ENCODE data around the gene SLC22A24. TPM values are rescaled to one million over a fixed set of nuclear protein-coding genes. Genes with fewer than 3 reads are reported as not detected.
"Not testable (repeated sequence)": the region's sequence is repeated elsewhere in the genome, so short reads cannot be mapped to it uniquely, and the experiment has no call there.

SLC22A24 gene, protein sequence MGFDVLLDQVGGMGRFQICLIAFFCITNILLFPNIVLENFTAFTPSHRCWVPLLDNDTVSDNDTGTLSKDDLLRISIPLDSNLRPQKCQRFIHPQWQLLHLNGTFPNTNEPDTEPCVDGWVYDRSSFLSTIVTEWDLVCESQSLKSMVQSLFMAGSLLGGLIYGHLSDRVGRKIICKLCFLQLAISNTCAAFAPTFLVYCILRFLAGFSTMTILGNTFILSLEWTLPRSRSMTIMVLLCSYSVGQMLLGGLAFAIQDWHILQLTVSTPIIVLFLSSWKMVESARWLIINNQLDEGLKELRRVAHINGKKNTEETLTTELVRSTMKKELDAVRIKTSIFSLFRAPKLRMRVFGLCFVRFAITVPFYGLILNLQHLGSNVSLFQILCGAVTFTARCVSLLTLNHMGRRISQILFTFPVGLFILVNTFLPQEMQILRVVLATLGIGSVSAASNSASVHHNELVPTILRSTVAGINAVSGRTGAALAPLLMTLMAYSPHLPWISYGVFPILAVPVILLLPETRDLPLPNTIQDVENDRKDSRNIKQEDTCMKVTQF
- not detected in 2 replicates for total RNA-seq (2014; rRNA removed; shearing (Covaris generic))
- polyA plus RNA-seq (2015; cell fraction: cytosol; rRNA removed) = not detected in 2 replicates
- not detected in 2 replicates for polyA plus RNA-seq (2015; cell fraction: nucleus; rRNA removed)

DNA sequence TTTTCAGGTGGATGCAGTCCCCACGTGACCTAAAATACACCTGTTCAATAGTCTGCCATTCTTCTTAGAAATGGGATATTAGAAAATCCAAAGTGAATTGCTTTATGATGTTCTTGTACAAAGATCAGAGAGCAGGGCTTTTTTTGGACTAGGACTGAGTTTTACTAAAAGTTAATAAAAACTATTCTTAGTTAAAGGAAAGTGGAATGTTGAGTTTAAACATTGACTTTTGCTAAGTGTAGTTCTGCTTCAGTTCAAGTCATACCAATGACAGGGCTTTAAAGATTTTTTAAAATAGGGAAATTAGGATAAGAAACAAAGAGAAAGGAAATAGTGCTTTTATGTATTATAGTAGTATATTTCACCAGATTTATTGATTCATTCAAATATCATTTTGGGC is at the start of gene SLC22A24:
Gene SLC22A24, minus strand, starts transcription at position 101 of the 400 bp plus-strand sequence. CDS start 442 bp downstream, outside the sequence.
- in situ Hi-C loops (cut with HindIII; ENCODE audit: low pct_unique_long_range_greater_than_20kb, low sequenced_read_pairs) = no loop called here
- no peak for DNase-seq (ENCODE audit: low read depth, low spot score)

DNA sequence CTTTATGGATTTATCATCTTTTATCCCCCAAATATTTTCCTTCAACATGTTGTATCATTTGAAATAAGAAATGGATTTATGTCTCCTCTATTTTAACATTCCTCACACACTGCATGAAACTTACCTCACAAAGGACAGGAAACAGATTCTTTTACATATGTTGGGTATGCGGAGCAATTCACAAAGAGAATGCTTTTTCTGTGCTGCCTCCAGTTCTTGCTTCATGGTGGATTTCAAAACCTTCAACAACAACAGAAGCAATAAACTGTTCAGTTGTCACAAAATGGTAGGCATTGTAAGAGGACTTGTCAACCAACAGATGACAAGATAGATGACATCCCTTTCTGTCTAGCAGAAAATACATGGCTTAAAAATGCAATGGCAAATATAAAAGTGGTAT is 36.5 kb upstream of the SLC22A24 start:
- DNase-seq (ENCODE audit: low read depth, low spot score) = no peak
- in situ Hi-C loops (cut with HindIII; ENCODE audit: low pct_unique_long_range_greater_than_20kb, low sequenced_read_pairs) = no loop called here

DNA sequence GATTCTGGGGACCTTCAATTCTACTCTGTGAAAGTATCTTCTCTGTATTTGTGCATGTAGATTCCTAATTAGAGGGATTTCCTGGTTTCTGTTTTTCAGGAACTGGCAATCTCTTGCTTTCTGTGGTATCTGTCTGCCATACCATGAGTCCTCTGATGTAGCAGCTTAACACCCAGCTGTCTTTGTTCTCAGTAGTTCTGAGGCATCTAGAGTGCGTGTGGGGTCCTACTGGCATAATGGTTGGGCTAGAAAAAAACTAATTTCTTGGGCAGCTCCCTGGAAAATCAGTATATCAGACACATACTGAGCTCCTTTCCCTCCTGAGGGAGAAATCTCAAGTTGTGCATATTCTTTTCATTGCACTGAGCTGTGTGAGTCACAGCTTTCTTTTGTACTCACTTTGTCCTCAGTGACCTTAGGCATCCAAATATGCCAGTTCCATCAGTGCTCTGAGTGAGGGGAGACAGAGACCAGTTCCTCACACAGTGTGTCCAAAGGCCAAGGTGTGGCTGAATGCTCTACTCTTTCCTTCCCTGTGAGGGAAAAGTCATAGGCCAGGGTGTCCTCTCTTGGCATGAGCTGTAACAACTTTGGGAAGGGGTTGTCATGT is 35.5 kb upstream of the SLC22A24 start:
- DNase-seq (ENCODE audit: low read depth, low spot score) = no peak
- in situ Hi-C loops (cut with HindIII; ENCODE audit: low pct_unique_long_range_greater_than_20kb, low sequenced_read_pairs) = no loop called here

DNA sequence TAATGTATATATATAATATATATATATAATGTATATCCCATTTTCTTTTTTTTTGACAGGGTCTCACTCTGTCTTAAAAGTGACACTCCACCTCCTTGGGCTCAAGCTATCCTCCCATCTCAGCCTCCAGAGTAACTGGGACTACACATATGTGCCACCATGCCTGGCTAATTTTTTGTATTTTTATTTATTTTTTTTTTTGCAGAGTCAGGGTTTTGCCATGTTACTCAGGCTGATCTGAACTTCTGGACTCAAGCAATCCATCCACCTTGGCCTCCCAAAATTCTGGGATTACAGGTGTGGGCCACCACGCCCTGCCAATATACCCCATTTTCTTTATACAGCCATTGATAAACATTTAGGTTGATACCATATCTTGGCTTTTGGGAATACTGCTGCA is 33.9 kb upstream of the SLC22A24 start:
- no peak for DNase-seq (ENCODE audit: low read depth, low spot score)
- in situ Hi-C loops (cut with HindIII; ENCODE audit: low pct_unique_long_range_greater_than_20kb, low sequenced_read_pairs) = no loop called here

DNA sequence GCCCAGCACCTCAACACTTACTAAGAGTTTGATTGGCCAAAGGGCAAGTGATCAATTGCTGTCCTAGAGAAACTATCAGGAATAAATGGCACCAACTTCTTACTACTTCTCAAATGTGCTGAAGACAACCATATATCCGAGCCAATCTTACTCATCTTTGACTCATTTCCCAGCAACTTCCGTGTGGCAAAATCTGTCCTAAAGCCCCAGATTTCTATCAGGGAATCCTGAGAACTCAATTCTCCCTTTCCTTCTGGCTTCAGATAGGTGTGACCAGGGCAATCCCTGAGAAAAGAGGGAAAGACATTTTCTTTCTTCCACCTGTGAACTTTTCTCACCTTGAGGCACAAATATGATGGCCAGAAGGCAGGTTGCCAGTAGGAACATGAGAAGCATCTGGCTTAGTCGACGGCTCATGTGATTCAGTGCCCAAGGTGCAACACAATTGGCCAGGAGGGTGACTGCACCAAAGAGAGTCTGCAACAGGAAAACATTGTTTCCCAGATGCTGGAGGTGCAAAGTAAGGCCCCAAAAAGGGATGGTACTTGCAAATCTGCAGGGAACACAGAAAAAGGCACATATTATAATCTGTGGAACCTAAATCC is 21.8 kb upstream of the SLC22A24 start:
- no peak for DNase-seq (ENCODE audit: low read depth, low spot score)

DNA sequence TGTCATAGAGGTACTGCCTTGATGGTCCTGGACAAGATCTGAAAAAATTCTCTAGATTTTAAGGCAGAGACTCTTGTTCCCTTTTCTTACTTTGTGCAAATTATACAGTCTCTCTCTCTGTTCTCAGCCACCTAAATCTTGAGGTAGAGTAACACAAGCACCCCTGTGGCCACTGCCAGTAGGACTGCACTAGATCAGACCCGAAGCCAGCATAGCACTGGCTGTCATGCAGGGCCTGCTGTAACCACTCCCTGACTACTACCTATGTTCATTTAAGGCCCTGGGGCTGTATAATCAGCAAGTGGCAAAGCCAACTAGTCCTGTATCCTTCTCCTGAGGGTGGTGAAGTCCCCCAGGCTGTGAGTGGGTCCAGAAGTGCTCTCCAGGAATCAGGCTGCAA is 11.8 kb upstream of the SLC22A24 start:
- in situ Hi-C loops (cut with HindIII; ENCODE audit: low pct_unique_long_range_greater_than_20kb, low sequenced_read_pairs) = no loop called here
- no peak for DNase-seq (ENCODE audit: low read depth, low spot score)

More for the DNA sequence above, 21.8 kb upstream of the SLC22A24 start:
- in situ Hi-C loops (cut with HindIII; ENCODE audit: low pct_unique_long_range_greater_than_20kb, low sequenced_read_pairs) = no loop called here

DNA sequence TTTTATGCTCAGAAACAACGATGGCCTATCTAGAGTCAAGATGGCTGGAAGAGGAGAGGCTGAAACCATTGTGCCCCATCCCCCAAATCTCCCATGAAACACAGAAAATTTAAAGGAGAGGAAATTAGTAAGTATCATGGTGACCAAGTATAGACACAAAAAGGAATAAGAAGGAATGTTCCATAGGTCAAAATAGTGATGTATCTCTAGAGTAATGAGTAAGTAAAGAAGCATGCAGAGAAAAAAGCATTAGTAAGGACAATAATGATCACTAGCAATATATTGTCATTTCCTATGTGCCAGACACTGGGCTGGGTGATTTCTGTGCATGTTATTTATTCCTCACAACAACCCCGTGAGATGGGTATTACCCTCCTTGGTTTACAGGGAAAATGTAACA is 2.6 kb upstream of the SLC22A24 start:
- in situ Hi-C loops (cut with HindIII; ENCODE audit: low pct_unique_long_range_greater_than_20kb, low sequenced_read_pairs) = no loop called here

DNA sequence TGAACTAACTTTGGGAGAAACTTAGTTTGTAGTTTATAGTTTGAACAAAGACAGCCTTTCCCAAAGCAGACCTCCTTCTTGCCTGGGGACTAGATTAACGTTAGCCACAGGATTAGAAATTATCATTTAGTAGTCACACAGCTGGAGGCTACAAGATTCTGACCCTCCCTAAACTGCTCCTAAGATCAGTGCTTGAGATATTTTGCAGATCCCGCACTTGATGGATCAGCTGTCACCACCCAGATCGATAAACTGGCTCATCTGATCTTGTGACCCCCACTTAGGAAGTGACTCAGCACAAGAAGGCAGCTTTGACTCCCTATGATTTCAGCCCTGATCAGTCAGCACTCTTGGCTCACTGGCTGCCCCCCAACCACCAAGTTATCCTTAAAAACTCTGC is 1.6 kb downstream of the SLC22A24 start:
- no peak for DNase-seq (ENCODE audit: low read depth, low spot score)
- in situ Hi-C loops (cut with HindIII; ENCODE audit: low pct_unique_long_range_greater_than_20kb, low sequenced_read_pairs) = no loop called here

More for the DNA sequence above, 2.6 kb upstream of the SLC22A24 start:
- no peak for DNase-seq (ENCODE audit: low read depth, low spot score)

DNA sequence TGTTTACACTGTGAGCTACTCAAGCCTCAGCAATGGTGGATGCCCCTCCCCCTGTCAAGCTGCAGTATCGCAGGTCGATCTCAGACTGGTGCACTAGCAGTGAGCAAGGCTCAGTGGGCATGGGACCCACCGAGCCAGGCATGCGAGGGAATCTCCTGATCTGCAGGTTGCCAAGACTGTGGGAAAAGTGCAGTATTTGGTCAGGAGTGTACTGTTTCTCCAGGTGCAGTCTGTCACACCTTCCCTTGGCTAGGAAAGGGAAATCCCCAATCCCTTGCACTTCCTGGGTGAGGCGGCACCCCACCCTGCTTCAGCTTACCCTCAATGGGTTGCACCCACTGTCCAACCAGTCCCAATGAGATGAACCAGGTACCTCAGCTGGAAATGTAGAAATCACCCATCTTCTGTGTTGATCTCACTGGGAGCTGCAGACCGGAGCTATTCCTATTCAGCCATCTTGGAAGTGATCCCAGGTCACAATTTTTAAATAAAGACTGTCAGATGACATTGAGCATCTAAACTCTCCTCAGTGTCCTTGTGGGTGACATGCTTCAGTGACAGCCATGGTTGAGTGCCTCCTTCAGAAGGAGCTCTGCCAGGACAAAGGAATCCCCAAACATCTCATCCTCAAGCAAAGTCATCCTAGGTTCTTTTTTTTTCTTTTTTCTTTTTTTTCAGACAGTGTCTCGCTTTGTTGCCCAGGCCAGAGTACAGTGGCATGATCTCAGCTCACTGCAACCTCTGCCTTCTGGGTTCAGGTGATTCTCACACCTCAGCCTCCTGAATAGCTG is 10.8 kb downstream of the SLC22A24 start:
- DNase-seq (ENCODE audit: low read depth, low spot score) = no peak
- in situ Hi-C loops (cut with HindIII; ENCODE audit: low pct_unique_long_range_greater_than_20kb, low sequenced_read_pairs) = no loop called here

DNA sequence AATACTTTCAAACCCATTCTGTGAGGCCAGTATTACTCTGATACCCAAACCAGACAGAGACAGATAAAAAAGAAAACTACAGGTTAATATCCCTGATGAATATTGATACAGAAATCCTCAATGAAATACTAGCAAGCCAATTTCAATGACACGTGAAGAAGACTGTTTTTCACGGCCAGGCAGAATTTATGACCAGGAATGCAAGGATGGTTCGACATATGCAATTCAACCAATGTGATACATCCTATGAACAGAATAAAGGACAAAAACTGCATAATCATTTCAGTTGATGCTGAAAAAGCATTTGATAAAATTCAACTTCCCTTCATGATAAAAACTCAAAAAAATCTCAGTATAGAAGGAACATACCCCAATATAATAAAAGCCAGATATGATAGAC is 44.5 kb downstream of the SLC22A24 start:
- DNase-seq (ENCODE audit: low read depth, low spot score) = no peak
- in situ Hi-C loops (cut with HindIII; ENCODE audit: low pct_unique_long_range_greater_than_20kb, low sequenced_read_pairs) = no loop called here

DNA sequence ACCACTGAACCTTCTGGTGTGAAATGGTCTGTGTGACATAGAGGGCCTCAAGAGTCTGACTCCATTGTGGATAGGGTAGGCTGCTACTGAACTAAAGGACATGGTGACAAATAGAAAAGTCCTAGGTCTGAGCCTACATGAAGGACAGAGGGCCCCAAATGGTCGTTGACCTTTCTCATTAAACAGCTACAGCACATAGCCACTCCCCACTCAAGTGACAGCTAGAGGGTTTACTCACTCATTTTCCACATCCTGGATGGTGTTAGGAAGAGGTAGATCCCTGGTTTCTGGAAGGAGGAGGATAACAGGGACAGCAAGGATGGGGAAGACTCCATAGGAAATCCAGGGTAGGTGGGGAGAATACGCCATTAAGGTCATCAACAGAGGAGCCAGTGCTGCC is 63.3 kb downstream of the SLC22A24 start:
- no peak for DNase-seq (ENCODE audit: low read depth, low spot score)
- in situ Hi-C loops (cut with HindIII; ENCODE audit: low pct_unique_long_range_greater_than_20kb, low sequenced_read_pairs) = no loop called here

DNA sequence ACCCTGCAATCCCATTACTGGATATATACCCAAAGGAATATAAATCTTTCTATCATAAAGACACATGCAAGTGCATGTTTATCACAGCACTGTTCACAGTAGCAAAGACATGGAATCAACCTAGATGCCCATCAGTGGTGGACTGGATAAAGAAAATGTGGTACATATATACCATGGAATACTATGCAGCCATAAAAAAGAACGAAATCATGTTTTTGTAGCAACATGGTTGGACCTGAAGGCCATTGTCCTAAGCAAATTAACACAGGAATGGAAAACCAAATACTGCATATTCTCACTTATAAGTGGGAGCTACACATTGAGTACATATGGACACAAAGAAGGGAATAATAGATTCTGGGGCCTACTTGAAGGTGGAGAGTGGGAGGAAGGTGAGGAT is 97.8 kb downstream of the SLC22A24 start:
- in situ Hi-C loops (cut with HindIII; ENCODE audit: low pct_unique_long_range_greater_than_20kb, low sequenced_read_pairs); DNase-seq (ENCODE audit: low read depth, low spot score): not testable (repeated sequence)

DNA sequence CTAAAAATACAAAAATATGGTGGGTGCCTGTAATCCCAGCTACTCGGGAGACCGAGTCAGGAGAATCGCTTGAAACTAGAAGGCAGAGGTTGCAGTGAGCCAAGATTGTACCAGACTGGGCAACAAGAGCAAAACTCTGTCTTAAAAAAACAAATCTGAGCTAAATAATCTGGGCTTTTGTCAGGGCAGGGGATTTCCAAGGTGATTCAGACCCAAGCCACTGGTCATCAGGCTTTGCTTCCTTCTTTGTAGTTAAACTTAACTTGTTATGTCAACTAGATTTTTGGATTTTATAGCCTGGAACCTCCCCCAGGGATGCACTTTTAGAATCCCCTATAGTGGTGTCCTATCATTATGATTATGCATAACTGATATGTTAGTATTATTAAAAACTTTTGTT is 101.4 kb downstream of the SLC22A24 start:
- in situ Hi-C loops (cut with HindIII; ENCODE audit: low pct_unique_long_range_greater_than_20kb, low sequenced_read_pairs) = no loop called here
- DNase-seq (ENCODE audit: low read depth, low spot score) = no peak

DNA sequence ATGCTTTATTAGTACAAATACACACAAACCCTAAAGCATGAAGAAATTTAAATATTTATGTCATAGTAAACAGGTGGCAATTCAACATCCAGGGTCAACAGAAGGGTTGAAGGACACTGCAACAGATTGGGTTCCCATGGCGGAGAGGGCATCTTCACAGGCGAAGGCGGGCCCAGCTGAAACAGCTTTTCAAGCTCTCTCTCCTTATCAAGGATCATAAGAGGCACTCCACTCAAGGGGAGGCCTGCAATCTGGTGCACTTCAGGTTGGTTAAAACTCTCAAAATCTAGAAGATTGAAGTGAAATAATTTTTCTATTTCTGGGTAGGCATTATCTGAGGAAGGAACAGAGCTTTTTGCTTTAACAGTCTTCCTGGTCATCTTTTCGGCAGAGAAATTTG is 111.6 kb downstream of the SLC22A24 start:
- in situ Hi-C loops (cut with HindIII; ENCODE audit: low pct_unique_long_range_greater_than_20kb, low sequenced_read_pairs) = no loop called here

More for the DNA sequence above, 111.6 kb downstream of the SLC22A24 start:
- no peak for DNase-seq (ENCODE audit: low read depth, low spot score)

Data from SK-MEL-5 (cell line).